Activated CD8-positive, alpha-beta memory T cell treated with anti-CD3 and anti-CD28 coated beads for 24 hours (primary cell): ENCODE measurements around the gene ANXA8L1.
"Not testable (repeated sequence)": the region's sequence is repeated elsewhere in the genome, so short reads cannot be mapped to it uniquely, and the experiment has no call there.

ENCODE experiments used
- DNase-seq: peaks from one replicate; pipeline ENCODE4 v3.0.0-alpha.2; 2020

The ANXA8L1 gene

DNA sequence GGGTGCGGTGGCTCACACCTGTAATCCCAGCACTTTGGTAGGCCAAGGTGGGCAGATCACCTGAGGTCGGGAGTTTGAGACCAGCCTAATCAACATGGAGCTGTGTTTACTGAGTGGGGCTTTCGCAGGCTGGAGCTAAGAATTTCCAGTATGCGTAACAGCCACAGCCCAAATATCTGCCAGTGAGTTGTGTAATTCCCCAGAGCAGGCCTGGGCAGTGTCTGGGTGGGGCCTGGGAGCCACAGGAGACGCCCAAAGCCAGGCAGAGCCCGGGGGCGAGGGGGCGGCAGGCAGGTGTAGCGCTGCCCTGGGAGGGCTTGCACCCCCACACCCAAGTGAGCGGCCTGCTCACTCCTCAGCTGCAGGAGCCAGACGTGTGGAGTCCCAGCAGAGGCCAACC is at the start of gene ANXA8L1:
Gene ANXA8L1 (plus strand): TSS at position 371 of the 400 bp plus-strand sequence. CDS start 76 bp downstream, outside the sequence.
- DNase-seq, result not testable (repeated sequence)

GRCh38 chr10:46326066-46326465 is 49.5 kb upstream of the ANXA8L1 start:
- DNase-seq, result no peak

DNA sequence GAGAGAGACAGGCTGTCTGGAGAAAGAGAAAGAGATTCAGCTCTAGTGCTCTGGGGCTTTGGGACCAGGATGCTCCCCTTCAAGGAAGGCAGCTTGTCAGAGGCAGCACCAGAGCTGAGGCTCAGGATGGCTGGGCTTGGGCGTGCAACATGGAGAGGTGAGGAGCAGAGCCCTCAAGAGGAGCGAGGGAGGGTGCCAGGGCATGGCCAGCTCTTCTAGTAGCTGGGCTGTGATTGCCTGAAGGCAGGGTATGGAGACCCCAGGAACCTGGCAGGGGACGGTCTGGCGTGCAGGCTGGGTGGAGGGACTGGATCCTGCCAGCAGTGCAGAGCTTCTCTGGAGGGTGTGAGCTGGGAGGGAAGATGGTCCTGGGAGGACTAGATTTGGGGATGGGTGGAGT is 48.6 kb upstream of the ANXA8L1 start:
- DNase-seq, result no peak

GRCh38 chr10:46327685-46328084 is 47.9 kb upstream of the ANXA8L1 start:
- no peak for DNase-seq

- no peak for DNase-seq
Observed at GRCh38 chr10:46328853-46329689, 46.5 kb upstream of the ANXA8L1 start.

DNA sequence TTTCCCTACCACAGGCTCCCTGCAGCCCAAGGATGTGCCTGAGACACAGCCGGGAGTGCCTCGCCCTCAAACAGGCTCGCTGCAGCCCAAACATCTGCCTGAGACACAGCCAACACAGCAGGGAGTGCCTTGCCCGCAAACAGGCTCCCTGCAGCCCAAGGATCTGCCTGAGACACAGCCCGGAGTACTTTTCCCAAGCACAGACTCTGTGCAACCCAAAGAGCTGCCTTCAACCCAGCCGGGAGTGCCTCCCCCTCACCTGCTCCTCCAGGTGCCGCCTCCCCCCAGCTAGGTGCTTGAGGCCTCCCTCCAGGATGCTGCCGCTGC is 45.9 kb upstream of the ANXA8L1 start:
- no peak for DNase-seq

GRCh38 chr10:46330894-46331293 is 44.7 kb upstream of the ANXA8L1 start:
- DNase-seq, result no peak

- not testable (repeated sequence) for DNase-seq
Observed at GRCh38 chr10:46365484-46365883, 10.1 kb upstream of the ANXA8L1 start.

DNA sequence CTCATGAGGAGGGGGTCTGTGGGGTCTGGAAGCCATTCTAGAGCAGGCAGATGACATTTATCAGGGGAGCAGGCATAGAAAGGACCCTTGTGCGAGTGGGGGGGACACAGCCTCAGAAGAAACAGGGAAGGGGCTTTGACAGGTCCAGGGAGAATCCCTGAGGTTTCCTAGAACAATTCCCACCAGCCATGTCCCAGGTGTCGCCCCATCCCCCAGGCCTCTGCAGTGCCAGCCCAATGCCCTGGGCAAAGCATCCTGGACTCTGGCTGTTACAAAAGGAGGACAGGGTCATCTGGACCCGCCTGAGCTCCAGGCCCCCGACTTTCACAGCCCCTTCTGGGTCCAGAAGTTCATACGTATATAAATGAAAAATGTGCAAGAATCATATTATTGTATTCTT is 8.4 kb upstream of the ANXA8L1 start:
- DNase-seq, result not testable (repeated sequence)

GRCh38 chr10:46367666-46368240 is 7.8 kb upstream of the ANXA8L1 start:
- DNase-seq, result not testable (repeated sequence)

- not testable (repeated sequence) for DNase-seq
Observed at GRCh38 chr10:46368956-46369355, 6.6 kb upstream of the ANXA8L1 start.

DNA sequence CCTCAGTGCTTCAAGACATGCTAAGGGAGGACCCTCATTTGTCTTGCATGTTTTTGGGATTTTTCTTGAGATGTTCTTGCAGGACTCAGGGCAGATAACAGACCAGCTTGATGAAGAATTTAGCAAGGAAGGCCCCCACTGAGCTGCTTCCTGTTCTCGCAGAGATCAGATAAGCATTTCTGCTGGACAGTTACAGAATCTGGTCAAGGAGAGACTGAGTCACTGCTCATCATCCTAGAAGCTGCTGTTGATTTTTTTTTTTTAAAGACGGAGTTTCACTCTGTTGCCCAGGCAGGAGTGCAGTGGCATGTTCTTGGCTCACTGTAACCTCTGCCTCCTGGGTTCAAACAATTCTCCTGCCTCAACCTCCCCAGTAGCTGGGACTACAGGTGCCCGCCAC is 1.2 kb upstream of the ANXA8L1 start:
- not testable (repeated sequence) for DNase-seq

GRCh38 chr10:46377022-46377421 is 1.4 kb downstream of the ANXA8L1 start:
- DNase-seq, result not testable (repeated sequence)

DNA sequence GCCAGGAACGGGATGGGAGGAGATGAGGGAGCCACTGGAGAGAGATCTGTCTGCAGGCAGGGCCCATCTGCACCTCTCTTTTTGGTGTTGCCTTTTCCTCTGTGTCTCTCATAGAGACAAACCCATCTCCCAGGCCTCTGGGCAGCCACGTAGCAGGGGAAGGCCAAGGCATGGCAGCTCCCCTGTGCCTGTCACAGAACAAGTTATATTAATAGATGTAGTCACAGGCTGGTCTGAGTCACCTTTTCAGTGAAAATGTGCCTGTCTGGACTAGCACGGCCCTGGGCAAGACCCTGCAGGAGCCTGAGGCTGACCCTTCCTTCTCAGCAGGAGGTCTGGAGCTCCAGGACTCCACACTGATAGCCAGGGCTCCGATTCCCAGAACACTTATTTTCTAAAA is 2.1 kb downstream of the ANXA8L1 start:
- not testable (repeated sequence) for DNase-seq

DNA sequence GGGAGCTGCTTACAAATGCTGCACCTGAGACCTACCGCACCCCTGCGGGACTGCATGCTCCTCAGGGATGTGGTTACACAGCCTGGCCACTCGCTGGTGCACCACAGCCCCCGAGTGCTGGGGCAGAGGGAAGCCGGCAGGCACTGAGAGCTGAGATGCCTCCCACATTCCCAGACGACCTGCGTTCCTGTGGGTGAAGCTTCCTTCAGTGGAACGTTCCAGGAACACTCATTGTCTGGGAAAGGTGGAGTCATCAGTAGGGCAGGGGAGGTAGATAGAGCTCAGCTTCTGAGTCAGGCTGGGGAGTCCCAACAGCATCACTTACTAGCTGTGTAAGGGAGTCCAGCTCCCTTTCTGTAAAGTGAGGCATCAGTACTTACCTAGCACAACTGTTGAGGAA is 2.5 kb downstream of the ANXA8L1 start:
- DNase-seq, result not testable (repeated sequence)

- not testable (repeated sequence) for DNase-seq
Observed at GRCh38 chr10:46379233-46379848, 3.8 kb downstream of the ANXA8L1 start.

DNA sequence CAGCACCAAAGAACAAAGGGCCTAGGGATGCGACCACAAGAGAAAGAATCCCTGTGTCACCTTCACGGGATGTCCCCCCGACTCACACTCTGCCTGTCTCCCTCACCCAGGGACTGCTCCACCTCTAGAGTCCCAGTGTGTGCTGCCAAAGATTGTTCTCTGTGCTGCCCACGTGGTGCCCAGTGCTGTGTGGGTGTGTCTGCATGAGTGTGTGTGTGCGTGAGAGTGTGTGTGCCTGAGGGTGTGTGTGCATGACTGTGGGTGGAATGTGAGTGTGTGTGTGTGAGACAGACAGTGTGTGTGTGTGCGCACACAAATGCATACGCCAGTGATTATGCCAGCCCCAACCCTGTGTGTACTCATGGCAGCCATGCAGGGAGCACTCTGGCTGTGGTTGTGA is 10.3 kb downstream of the ANXA8L1 start:
- not testable (repeated sequence) for DNase-seq

GRCh38 chr10:46386694-46387093 is 11.1 kb downstream of the ANXA8L1 start:
- DNase-seq, result not testable (repeated sequence)

DNA sequence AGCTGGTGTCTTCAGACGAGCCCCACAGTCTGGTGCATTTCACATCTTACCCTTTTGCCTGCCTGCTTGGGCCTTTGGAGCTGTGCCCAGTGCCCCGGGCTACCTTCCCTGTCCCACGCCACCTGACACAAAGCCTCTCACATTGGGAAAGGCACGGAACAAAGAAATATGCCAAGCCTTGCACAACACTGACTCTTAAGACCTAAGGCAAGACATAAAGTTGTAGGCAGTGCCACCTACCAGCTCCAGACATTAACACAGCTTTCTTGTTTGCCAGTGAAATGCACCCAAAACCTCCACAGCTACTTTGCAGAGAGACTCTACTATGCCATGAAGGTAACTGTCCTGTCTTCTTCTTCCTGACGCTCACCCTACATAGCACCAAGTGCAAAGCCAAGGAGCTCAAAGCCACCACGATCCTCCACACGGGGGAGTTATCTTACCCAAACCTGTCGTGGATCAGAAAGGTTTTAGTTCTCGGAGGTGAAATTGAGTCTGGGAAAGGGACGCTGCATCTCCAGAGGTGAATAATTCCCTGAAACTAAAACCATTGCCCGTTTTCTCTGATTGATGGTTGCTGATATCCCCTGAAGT is 11.8 kb downstream of the ANXA8L1 start:
- DNase-seq, result not testable (repeated sequence)

- not testable (repeated sequence) for DNase-seq
Observed at GRCh38 chr10:46391422-46391821, 15.8 kb downstream of the ANXA8L1 start.

- DNase-seq, result not testable (repeated sequence)
Observed at GRCh38 chr10:46396441-46397279, 21.1 kb downstream of the ANXA8L1 start.

GRCh38 chr10:46397767-46398166 is 22.2 kb downstream of the ANXA8L1 start:
- not testable (repeated sequence) for DNase-seq
